ENCODE data around the gene FAHD2A. TPM values are rescaled to one million over a fixed set of nuclear protein-coding genes. Genes with fewer than 3 reads are reported as not detected.

FAHD2A gene, protein sequence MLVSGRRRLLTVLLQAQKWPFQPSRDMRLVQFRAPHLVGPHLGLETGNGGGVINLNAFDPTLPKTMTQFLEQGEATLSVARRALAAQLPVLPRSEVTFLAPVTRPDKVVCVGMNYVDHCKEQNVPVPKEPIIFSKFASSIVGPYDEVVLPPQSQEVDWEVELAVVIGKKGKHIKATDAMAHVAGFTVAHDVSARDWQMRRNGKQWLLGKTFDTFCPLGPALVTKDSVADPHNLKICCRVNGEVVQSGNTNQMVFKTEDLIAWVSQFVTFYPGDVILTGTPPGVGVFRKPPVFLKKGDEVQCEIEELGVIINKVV
- total RNA-seq: 10 to 100 TPM; 40.8 to 44.0 TPM

- TF ChIP-seq, protein P1, sequence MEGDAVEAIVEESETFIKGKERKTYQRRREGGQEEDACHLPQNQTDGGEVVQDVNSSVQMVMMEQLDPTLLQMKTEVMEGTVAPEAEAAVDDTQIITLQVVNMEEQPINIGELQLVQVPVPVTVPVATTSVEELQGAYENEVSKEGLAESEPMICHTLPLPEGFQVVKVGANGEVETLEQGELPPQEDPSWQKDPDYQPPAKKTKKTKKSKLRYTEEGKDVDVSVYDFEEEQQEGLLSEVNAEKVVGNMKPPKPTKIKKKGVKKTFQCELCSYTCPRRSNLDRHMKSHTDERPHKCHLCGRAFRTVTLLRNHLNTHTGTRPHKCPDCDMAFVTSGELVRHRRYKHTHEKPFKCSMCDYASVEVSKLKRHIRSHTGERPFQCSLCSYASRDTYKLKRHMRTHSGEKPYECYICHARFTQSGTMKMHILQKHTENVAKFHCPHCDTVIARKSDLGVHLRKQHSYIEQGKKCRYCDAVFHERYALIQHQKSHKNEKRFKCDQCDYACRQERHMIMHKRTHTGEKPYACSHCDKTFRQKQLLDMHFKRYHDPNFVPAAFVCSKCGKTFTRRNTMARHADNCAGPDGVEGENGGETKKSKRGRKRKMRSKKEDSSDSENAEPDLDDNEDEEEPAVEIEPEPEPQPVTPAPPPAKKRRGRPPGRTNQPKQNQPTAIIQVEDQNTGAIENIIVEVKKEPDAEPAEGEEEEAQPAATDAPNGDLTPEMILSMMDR (IDR thresholded peaks at IDR 0.05): no peak
- intact Hi-C loops (cut with micrococcal nuclease): no loop called here
- peak; percentile 98 for DNase-seq
- no peaks in the 10 kb centered on the region for H3K27me3 Mint-ChIP-seq
- peak; percentile 95 for ATAC-seq
- H3K36me3 Mint-ChIP-seq (ENCODE audit: low read depth): no peaks in the 10 kb centered on the region
- peak within 1 kb of the TSS; percentile 96 for H3K4me3 Mint-ChIP-seq
- POLR2A ChIA-PET: interaction anchor here (1.0 kb wide), 1 partner anchor 58 kb away, joined by 3 read pairs; no protein-coding TSS in a partner anchor
- CTCF ChIA-PET: interaction anchor here (1.5 to 3.7 kb wide), 6 partner anchors 10 to 237 kb away, joined by 4 to 25 read pairs (median 10); partner anchors contain the start of gene ZNF2
- peaks cover 16% of the 10 kb centered on the region for H3K4me1 Mint-ChIP-seq (ENCODE audit: low read depth)
- H3K9me3 Mint-ChIP-seq: no peaks in the 10 kb centered on the region
- H3K27ac Mint-ChIP-seq: peak within 1 kb of the TSS; percentile 95
These were observed at the start of gene FAHD2A for GRCh38 chr2:95402370-95403203. TSS of gene FAHD2A (plus strand) at chr2:95402708. CDS start at chr2:95405559, 2,851 bp downstream.

DNA sequence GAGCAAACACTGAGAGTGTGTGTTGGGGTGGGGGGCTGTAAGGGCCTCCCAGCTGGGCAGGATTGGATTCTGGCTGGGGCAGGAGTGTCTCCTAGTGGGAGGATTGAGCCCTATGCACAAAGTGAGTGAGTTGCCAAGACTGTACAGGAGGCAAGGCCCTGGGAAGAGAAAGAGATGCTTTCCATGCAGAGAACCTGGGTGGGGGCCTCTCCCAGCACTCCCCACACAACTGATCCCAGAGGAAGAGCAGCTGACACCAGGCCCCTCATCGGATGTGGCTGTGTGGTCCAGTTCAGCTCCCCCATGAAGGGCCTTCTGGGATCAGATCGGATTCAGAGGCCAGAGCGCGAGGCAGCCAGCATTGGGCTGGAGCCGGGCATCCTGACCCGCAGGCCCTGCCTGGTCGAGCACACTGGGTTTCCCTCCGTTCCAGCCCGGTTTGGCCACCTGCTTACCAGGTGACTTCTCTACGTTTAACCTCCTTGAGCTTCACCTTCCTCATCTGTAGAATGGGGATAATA lies 49.4 kb upstream of the FAHD2A start:
- Mint-ChIP-seq H3K9me3 (no peaks in the 10 kb centered on the region), H3K4me1 (ENCODE audit: low read depth) (no peaks in the 10 kb centered on the region), H3K27ac (no peak overlapping the region), H3K4me3 (no peak overlapping the region), H3K36me3 (ENCODE audit: low read depth) (no peaks in the 10 kb centered on the region), H3K27me3 (peaks cover 3% of the 10 kb centered on the region)
- DNase-seq: no peak
- ChIA-PET CTCF (no interaction called here), POLR2A (no interaction called here)
- ATAC-seq: no peak
- intact Hi-C loops (cut with micrococcal nuclease): no loop called here
- TF ChIP-seq, protein P1 (IDR thresholded peaks at IDR 0.05): no peak

DNA sequence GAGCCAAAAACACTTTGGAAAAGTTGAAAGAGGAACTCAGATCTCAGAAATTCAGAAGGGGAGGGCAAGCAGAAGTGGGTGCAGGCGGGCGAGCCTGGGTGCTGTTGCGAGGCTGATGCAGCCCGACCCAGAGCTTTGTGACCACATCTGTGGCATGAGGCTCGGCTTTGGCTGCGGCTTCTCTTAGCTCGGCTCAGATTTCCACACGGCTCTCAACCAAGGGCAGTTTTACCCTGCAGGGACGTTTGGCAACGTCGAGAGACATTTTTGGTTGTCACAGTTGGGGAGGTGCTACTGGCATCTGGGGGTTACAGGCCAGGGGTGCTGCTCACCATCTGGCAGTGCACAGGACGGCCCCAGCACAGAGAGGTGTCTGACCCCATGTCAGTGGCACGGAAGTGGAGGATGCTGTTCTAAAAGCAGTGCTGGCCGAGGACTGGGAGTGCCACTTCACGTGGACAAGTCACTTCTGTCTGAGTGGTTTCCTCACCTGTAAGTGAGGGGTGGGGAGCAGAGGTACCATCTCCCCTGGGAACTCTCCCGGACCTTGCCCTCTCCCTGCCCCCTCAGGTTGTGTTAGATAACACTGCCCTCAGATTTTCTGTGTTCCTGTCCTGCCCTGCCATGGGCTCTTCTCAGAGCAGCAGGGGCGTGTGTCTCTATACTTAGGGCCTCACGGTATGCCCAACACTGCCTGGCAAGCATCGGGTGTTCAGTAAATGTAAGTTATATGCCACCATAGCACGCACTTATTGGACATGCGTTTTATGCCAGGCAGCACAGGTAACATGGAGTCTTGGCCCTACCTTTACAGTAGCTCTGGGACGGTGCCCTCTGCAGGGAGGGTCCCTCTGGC lies 48.7 kb upstream of the FAHD2A start:
- TF ChIP-seq, protein P1 (IDR thresholded peaks at IDR 0.05): no peak
- Mint-ChIP-seq H3K27me3 (no peaks in the 10 kb centered on the region), H3K4me1 (ENCODE audit: low read depth) (no peaks in the 10 kb centered on the region), H3K27ac (no peak overlapping the region), H3K4me3 (no peak overlapping the region), H3K9me3 (no peaks in the 10 kb centered on the region), H3K36me3 (ENCODE audit: low read depth) (no peaks in the 10 kb centered on the region)
- intact Hi-C loops (cut with micrococcal nuclease): no loop called here
- no peak for DNase-seq
- POLR2A ChIA-PET: no interaction called here
- ATAC-seq: no peak
- CTCF ChIA-PET: no interaction called here

GRCh38 chr2:95354469-95354901 lies 48.0 kb upstream of the FAHD2A start:
- intact Hi-C loops (cut with micrococcal nuclease): no loop called here
- no peak for DNase-seq
- ATAC-seq: no peak
- H3K27me3 Mint-ChIP-seq: peaks cover 3% of the 10 kb centered on the region
- POLR2A ChIA-PET: no interaction called here
- H3K27ac Mint-ChIP-seq: no peak overlapping the region
- CTCF ChIA-PET: no interaction called here
- no peaks in the 10 kb centered on the region for H3K4me1 Mint-ChIP-seq (ENCODE audit: low read depth)
- H3K36me3 Mint-ChIP-seq (ENCODE audit: low read depth): no peaks in the 10 kb centered on the region
- TF ChIP-seq, protein P1 (IDR thresholded peaks at IDR 0.05): no peak
- no peaks in the 10 kb centered on the region for H3K9me3 Mint-ChIP-seq
- H3K4me3 Mint-ChIP-seq: no peak overlapping the region

All from activated CD8-positive, alpha-beta T cell treated with anti-CD3 and anti-CD28 coated beads for 36 hours (primary cell).